T-helper 17 cell (primary cell): Measurements from ENCODE around the gene CYP4F12. TPM values are rescaled to one million over a fixed set of nuclear protein-coding genes. Genes with fewer than 3 reads are reported as not detected.
"Not testable (repeated sequence)": the region's sequence is repeated elsewhere in the genome, so short reads cannot be mapped to it uniquely, and the experiment has no call there.

Experiments
- ATAC-seq: fragments of 150-1000 bp; cut with Tn5 transposase; 2 replicates; pipeline ENCODE4 v1.10.0; 2021; ENCODE audit warnings: mild to moderate bottlenecking, moderate library complexity
- DNase-seq, 3 donors: peaks; one replicate each; pipeline versions ENCODE4 v3.0.0 to v3.0.0-alpha.2; 2020 to 2021
- H3K9me3 ChIP-seq: one replicate; pipeline ENCODE4 v1.7.0; 2013; ENCODE audit warnings: low read length, mild to moderate bottlenecking; ENCODE audit not compliant: control insufficient read depth, poor library complexity, severe bottlenecking
- H3K27ac Mint-ChIP-seq: one replicate; pipeline ENCODE4 v1.8.0; 2022; ENCODE audit warnings: mild to moderate bottlenecking, moderate library complexity, mixed read lengths
- H3K27me3 Mint-ChIP-seq: one replicate; pipeline ENCODE4 v1.8.0; 2022; ENCODE audit warnings: mixed read lengths
- H3K36me3 Mint-ChIP-seq: one replicate; pipeline ENCODE4 v1.8.0; 2022; ENCODE audit warnings: low read depth, mixed read lengths
- H3K4me1 Mint-ChIP-seq: one replicate; pipeline ENCODE4 v1.8.0; 2022; ENCODE audit warnings: mild to moderate bottlenecking, mixed read lengths
- H3K4me3 Mint-ChIP-seq: one replicate; pipeline ENCODE4 v1.8.0; 2022; ENCODE audit warnings: mild to moderate bottlenecking, moderate library complexity, mixed read lengths
- total RNA-seq, 4 donors: library from RNA in 2 of 4; stranded (reverse) in 2 of 4; gene quantifications; one replicate each; pipeline ENCODE4 v1.2.3 and lab custom pipeline; 2022 to 2026

Gene CYP4F12
- total RNA-seq, 2 donors from 2014 or later, result 1.9 to 5.2 TPM

DNA sequence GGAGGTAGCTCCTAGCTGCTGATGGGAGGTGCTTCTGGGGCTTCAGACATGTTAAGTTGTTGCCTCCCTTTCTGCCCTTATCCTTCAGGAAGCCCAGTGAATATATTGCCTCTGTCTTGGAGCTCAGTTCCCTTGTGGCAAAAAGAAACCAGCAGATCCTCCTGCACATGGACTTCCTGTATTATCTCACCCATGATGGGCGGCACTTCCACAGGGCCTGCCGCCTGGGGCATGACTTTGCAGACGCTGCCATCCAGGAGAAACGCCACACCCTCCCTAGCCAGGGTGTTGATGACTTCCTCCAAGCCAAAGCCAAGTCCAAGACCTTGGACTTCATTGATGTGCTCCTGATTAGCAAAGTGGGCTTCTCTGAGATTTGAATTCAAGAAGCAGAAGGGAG lies 6.0 kb upstream of the CYP4F12 start:
- no peak for DNase-seq
- ATAC-seq, result no peak
- no peak overlapping the region for H3K27ac Mint-ChIP-seq

DNA sequence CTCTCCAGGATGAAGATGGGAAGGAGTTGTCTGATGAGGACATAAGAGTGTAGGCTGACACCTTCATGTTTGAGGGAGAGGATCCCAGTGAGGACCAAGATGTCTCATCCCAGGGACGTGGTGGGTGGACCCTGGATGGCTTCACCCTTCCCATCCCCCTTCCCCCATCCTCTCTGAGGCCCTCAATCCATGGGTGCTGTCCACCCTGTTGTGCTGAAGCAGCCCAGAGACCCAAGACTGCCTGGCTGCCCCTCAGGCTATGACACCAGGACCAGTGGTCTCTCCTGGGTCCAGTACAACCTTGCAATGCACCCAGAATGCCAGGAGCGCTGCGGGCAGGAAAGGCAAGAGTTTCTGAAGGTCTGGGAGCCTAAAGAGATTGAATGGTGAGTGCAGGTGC lies 3.4 kb upstream of the CYP4F12 start:
- no peaks in the 10 kb centered on the region for H3K9me3 ChIP-seq
- peaks cover 12% of the 10 kb centered on the region for H3K27me3 Mint-ChIP-seq
- peaks cover 15% of the 10 kb centered on the region for H3K4me1 Mint-ChIP-seq
- ATAC-seq, result no peak
- H3K27ac Mint-ChIP-seq, result no peak overlapping the region
- H3K4me3 Mint-ChIP-seq, result no peak overlapping the region
- no peaks in the 10 kb centered on the region for H3K36me3 Mint-ChIP-seq
- DNase-seq, result no peak

More for the DNA sequence above, 6.0 kb upstream of the CYP4F12 start:
- H3K27me3 Mint-ChIP-seq, result peaks cover 17% of the 10 kb centered on the region
- no peaks in the 10 kb centered on the region for H3K4me1 Mint-ChIP-seq
- no peak overlapping the region for H3K4me3 Mint-ChIP-seq
- no peaks in the 10 kb centered on the region for H3K36me3 Mint-ChIP-seq
- no peaks in the 10 kb centered on the region for H3K9me3 ChIP-seq

DNA sequence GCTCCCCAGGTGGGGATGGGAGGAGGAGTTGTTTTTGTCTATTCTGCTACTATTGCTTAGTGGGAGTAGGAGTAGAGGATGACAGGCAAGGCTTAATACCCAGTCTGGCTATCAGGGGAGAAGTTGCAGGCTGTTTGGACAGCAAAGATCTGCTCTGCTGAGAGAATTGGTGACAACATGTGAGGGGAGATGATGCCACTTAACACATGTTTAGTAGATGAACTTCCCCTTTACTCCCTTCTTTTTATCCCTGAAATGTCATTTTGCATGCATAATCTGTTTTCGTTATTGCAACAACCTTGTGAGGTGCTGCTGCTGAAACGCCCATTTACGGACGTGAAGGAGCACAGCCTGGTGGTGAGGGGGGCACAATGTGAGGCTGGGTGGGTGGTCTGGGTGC lies 3.0 kb upstream of the CYP4F12 start:
- peaks cover 8% of the 10 kb centered on the region for H3K27me3 Mint-ChIP-seq
- H3K27ac Mint-ChIP-seq, result no peak overlapping the region
- no peaks in the 10 kb centered on the region for H3K9me3 ChIP-seq
- H3K4me3 Mint-ChIP-seq, result no peak overlapping the region
- H3K4me1 Mint-ChIP-seq, result peaks cover 18% of the 10 kb centered on the region
- no peak for DNase-seq
- no peak for ATAC-seq
- no peaks in the 10 kb centered on the region for H3K36me3 Mint-ChIP-seq

DNA sequence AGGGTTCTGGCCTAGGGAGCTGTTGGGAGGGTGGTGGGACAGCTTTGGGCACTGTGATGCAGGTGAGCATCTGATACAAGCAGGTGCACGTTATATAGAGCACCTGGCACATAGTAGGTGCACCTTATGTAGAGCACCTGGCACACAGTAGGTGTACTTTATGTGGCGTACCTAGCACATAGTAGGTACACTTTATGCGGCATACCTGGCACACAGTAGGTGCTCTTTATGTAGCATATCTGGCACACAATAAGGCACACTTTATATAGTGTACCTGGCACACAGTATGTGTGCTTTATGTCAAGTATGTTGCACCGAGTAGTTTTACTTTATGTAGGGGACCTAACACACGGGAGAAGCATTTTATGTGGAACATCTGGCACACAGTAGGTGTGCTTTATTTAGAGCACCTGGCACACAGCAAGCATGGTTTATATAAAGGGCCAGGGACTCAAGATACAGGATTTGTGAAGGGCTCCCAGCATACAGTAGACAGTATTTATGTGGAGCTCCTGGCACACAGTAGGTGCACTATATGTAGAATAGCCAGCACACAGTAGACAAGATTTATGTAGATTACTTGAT lies 1.6 kb upstream of the CYP4F12 start:
- DNase-seq (no peak), ATAC-seq (no peak)
- Mint-ChIP-seq H3K4me3 (no peak overlapping the region), H3K4me1 (peaks cover 24% of the 10 kb centered on the region), H3K36me3 (no peaks in the 10 kb centered on the region), H3K27ac (no peak overlapping the region), H3K27me3 (no peaks in the 10 kb centered on the region)
- H3K9me3 ChIP-seq, result no peaks in the 10 kb centered on the region

DNA sequence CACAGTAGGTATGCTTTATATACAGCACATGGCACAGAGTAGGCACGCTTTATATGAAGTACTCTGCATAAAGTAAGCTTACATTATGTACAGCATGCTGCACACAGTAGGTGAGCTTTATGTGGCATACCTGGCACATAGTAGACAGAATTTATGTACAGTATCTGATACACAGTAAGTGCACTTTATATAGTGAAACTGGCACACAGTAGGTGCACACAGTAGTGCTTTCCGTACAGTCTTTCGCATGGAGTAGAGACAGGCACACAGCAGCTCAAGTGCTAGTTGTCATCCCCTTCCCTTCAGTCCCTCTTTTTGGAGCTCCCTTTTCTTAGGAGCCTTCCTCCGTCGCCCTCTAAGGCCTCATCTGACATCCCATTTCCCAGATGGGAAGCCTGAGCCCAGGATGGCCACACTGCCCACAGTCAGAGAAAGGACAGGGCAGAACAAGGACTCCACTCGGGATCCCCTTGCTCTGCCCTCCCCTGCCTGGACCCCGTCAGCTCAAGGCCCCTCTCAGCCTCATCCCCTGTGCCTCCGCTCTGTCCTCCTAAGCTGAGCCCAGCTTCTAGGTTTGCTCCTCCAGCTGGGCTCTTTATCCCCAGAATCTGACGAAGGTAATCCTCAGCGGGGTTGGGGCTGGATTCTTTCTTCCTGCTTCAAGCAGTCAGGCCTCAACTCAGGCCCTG lies 852 bp upstream of the CYP4F12 start:
- H3K4me3 Mint-ChIP-seq, result no peak overlapping the region
- H3K4me1 Mint-ChIP-seq, result peaks cover 24% of the 10 kb centered on the region
- peak overlapping the region; percentile 85 for H3K27ac Mint-ChIP-seq
- no peaks in the 10 kb centered on the region for H3K27me3 Mint-ChIP-seq
- ATAC-seq, result no peak
- no peaks in the 10 kb centered on the region for H3K9me3 ChIP-seq
- no peak for DNase-seq
- H3K36me3 Mint-ChIP-seq, result no peaks in the 10 kb centered on the region

DNA sequence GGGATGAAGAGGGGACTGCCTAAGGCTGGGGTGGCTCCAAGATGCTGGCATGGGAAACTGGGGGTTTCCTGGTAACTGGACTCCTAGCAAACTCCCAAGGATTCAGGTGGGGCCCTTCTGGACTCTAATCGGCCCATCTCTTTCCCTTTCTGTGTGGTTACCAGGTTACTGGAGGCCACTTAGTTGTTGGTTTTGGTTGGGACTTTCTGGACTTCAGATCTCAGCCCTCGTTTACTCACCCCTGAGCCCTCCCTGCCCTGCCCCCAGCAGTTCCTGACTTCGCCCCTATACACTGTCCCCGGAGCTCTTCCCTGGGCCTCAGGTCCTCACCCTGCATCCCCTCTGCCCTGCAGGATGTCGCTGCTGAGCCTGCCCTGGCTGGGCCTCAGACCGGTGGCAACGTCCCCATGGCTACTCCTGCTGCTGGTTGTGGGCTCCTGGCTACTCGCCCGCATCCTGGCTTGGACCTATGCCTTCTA lies 328 bp downstream of the CYP4F12 start:
- peak overlapping the region; percentile 72 for H3K4me3 Mint-ChIP-seq

DNA sequence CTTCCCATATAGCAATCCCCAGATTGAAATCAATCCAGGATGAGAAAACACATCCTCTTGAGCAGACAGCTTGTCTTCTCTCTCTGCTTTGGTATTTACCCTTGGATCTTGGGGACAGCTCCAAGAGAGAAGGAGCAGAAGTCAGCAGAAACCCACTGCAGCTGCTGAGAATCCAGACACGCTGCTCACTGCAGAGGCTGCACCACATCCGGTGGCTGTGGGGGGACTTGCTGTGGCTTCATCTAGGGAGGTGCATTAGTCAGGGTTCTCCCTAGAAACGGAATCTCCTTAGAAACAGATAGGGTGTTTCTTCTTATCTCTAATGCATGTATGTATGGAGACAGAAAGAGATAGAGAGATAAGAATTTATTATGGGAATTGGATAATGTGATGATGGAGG lies 2.7 kb downstream of the CYP4F12 start:
- peaks cover 26% of the 10 kb centered on the region for H3K4me1 Mint-ChIP-seq
- H3K36me3 Mint-ChIP-seq, result peaks cover 2% of the 10 kb centered on the region
- no peak for DNase-seq
- no peaks in the 10 kb centered on the region for H3K9me3 ChIP-seq
- H3K27me3 Mint-ChIP-seq, result no peaks in the 10 kb centered on the region
- peak overlapping the region; percentile 2 for H3K27ac Mint-ChIP-seq
- ATAC-seq, result peak; percentile 45
- peak overlapping the region; percentile 13 for H3K4me3 Mint-ChIP-seq

More for the DNA sequence above, 328 bp downstream of the CYP4F12 start:
- H3K27me3 Mint-ChIP-seq, result no peaks in the 10 kb centered on the region
- H3K27ac Mint-ChIP-seq, result peak overlapping the region; percentile 85
- peaks cover 2% of the 10 kb centered on the region for H3K36me3 Mint-ChIP-seq
- peaks cover 26% of the 10 kb centered on the region for H3K4me1 Mint-ChIP-seq
- no peaks in the 10 kb centered on the region for H3K9me3 ChIP-seq
- DNase-seq (no peak), ATAC-seq (peak; percentile 88)

DNA sequence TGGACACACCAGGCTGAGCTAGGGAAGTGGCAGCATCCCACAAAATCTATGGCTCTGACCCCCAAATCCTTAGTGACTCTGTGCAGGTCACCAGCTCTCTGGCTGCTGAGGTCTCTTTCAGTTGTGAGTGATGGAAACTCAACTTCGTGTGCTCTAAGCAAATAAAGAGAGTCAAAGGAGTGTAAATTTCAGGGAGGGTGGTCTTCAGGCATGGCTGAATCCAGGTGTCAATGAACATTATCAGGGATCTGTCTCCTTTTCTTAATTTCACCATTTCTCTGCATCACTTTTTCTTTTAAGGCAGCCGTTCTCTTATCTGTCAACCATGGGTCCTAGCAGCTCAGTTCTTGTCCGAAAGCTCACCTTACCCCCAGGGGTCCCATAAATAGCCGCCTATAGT lies 6.2 kb downstream of the CYP4F12 start:
- no peaks in the 10 kb centered on the region for H3K9me3 ChIP-seq
- peaks cover 13% of the 10 kb centered on the region for H3K4me1 Mint-ChIP-seq
- DNase-seq, result no peak
- H3K27ac Mint-ChIP-seq, result no peak overlapping the region
- H3K4me3 Mint-ChIP-seq, result no peak overlapping the region
- peaks cover 5% of the 10 kb centered on the region for H3K36me3 Mint-ChIP-seq
- peaks cover 10% of the 10 kb centered on the region for H3K27me3 Mint-ChIP-seq
- ATAC-seq, result no peak

DNA sequence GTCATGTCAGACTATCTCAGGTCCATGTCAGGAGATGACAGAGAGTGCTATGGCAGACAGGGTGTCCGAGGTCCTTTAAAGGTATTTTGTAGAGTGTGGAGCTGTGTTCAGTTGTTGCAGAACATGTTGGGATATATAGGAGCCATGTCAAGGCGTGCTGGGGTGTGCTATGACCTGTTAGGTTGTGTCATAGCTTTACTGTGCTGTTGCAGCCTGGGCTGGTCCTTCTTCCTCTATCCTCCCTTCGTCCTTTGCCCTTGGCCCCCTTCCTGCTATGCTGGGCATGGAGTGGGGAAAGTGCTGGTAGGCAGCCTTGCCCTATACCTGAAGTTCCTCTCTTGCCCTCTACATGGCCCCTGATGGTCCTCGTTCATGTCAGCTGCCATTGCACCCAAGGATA lies 7.0 kb downstream of the CYP4F12 start:
- not testable (repeated sequence) for H3K4me3 Mint-ChIP-seq, ATAC-seq, H3K27ac Mint-ChIP-seq, H3K36me3 Mint-ChIP-seq, DNase-seq, H3K9me3 ChIP-seq, H3K4me1 Mint-ChIP-seq
- H3K27me3 Mint-ChIP-seq, result peaks cover 10% of the 10 kb centered on the region

DNA sequence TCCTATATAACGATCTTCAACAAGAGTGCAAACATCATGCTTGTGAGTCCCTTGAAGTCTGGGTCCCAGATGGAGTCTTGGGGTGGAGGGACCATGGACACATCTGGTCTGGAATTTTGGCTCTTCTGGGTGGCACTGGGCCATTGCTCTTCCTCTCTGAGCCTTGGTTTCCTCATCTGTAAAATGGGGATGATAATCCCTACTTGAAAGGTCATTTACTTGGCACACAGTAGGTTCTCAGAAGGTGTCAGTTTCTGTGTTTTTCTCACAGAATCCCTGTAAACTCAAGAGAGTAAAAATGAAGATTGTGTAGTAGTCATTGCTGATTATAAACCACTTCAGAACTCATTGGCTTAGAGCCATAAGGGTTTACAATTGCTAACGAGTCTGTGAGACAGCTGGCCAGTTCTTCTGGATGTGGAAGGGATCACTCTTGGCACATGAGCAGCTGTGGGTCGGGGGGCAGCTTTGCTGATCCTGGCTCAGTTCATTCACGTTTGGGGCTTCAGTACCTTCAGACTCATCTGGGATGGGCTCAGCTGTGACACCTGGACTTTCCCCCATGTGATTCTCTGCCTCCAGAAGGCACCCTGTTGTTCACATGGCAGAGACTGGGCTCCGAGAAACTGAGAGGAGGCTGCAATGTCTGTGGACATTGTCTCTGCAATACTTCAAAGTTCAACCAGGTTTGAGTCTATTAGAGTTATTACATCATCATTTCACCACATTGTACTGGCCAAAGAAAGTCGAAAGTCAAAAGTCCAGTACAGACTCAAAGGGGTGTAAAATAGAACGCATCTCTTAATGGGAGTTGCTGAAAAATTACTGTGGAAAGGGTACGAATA lies 7.8 kb downstream of the CYP4F12 start:
- peaks cover 5% of the 10 kb centered on the region for H3K36me3 Mint-ChIP-seq
- DNase-seq (no peak), ATAC-seq (no peak)
- H3K9me3 ChIP-seq, result no peaks in the 10 kb centered on the region
- H3K27ac Mint-ChIP-seq, result no peak overlapping the region
- peaks cover 4% of the 10 kb centered on the region for H3K4me1 Mint-ChIP-seq
- H3K27me3 Mint-ChIP-seq, result peaks cover 10% of the 10 kb centered on the region
- no peak overlapping the region for H3K4me3 Mint-ChIP-seq

DNA sequence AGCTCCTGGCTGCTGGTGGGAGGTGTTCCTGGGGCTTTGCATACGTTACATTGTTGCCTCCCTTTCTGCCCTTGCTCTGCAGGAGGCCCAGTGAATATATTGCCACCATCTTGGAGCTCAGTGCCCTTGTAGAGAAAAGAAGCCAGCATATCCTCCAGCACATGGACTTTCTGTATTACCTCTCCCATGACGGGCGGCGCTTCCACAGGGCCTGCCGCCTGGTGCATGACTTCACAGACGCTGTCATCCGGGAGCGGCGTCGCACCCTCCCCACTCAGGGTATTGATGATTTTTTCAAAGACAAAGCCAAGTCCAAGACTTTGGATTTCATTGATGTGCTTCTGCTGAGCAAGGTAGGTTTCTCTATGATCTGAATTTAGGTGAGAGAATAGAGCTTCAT lies 10.5 kb downstream of the CYP4F12 start:
- Mint-ChIP-seq H3K36me3 (peaks cover 6% of the 10 kb centered on the region), H3K4me3 (no peak overlapping the region), H3K4me1 (no peaks in the 10 kb centered on the region), H3K27ac (no peak overlapping the region), H3K27me3 (peaks cover 10% of the 10 kb centered on the region)
- DNase-seq (no peak), ATAC-seq (no peak)
- no peaks in the 10 kb centered on the region for H3K9me3 ChIP-seq

DNA sequence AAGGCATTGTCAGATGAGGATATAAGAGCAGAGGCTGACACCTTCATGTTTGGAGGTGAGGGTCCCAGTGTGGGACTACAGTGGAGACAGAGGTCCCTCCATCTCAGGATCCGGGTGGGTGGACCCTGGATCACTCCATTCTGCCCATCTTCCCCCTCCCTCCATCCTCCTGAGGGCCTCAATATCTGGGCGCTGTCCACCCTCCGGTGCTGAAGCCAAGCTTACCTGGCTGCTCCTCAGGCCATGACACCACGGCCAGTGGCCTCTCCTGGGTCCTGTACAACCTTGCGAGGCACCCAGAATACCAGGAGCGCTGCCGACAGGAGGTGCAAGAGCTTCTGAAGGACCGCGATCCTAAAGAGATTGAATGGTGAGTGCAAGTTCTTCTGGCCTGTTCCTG lies 11.9 kb downstream of the CYP4F12 start:
- ATAC-seq, result no peak
- no peak overlapping the region for H3K27ac Mint-ChIP-seq
- peaks cover 10% of the 10 kb centered on the region for H3K27me3 Mint-ChIP-seq
- no peaks in the 10 kb centered on the region for H3K4me1 Mint-ChIP-seq
- H3K4me3 Mint-ChIP-seq, result no peak overlapping the region
- H3K36me3 Mint-ChIP-seq, result peaks cover 6% of the 10 kb centered on the region
- H3K9me3 ChIP-seq, result no peaks in the 10 kb centered on the region
- no peak for DNase-seq

DNA sequence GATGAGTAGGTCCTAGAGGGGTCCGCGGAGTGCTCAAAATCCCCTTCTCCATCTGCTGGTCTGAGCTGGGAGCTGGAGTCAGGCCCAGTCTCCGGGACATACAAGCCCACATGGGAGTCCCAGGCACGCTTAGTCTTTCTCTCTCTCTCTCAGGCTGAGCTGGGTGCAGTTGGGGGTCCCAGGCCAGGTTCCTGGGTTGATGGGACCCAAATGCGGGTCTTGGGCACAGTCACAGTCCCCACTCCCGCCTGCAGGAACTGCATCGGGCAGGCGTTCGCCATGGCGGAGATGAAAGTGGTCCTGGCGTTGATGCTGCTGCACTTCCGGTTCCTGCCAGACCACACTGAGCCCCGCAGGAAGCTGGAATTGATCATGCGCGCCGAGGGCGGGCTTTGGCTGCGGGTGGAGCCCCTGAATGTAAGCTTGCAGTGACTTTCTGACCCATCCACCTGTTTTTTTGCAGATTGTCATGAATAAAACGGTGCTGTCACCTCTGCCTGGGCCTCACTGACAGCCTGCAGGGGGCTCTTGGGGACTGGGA lies 23.8 kb downstream of the CYP4F12 start:
- peaks cover 22% of the 10 kb centered on the region for H3K27me3 Mint-ChIP-seq
- H3K9me3 ChIP-seq, result no peaks in the 10 kb centered on the region
- no peaks in the 10 kb centered on the region for H3K4me1 Mint-ChIP-seq
- no peak for ATAC-seq
- H3K4me3 Mint-ChIP-seq, result no peak overlapping the region
- no peaks in the 10 kb centered on the region for H3K36me3 Mint-ChIP-seq
- no peak overlapping the region for H3K27ac Mint-ChIP-seq
- DNase-seq, result no peak
